CD4-positive, alpha-beta T cell treated with Interferon gamma for 1 hour (primary cell): ENCODE data around the gene C4orf51.
A peak's percentile ranks its signal among the peaks of the same experiment; 100 is the strongest.

Experiments
- DNase-seq: peaks from one replicate; pipeline ENCODE4 v3.0.0-alpha.2; 2020

C4orf51 gene

DNA sequence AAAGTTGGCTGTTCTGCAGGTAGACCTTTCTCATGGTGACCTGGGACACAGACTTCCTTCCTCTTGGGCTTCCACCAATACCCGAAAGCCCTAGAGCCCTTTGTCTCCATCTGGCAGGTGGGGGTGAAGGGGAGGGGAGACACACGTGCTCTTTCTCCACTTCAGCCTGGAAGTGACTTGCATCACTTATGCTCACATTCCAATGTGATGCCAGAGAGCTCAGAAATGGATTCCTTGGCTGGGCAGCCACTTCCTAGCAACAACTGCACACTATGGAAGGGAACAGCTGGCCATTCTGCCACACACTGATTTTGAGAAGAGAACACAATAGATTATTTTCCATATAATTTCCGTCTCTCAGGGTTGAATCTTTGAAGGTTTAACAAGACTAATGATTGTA lies 36.3 kb downstream of the C4orf51 start:
- no peak for DNase-seq

DNA sequence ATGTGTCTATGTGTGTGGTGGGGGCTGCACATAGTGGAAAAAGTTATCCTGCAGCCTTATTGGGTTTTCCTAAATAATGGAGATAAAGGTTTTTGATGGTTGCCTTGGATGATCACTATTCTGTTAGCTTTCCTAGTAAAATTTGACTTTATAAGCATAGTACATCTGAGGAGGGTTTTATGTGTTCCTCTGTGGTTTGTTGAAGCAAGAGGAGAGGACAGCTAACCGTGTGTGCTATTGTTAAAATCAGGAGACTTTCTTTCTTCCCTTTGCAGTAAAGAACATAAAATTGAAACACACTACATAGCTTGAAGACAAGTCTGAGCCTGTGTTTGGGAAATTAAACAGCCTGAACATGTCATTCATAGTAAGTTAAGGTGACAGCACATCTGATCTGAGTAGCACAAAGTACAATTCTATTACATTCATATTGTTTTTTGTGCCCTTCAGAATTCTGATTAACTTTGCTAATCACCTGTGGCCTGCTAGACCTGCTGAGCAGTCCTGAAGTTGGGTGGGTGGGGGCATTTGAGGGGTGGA lies 36.8 kb downstream of the C4orf51 start:
- DNase-seq: no peak

DNA sequence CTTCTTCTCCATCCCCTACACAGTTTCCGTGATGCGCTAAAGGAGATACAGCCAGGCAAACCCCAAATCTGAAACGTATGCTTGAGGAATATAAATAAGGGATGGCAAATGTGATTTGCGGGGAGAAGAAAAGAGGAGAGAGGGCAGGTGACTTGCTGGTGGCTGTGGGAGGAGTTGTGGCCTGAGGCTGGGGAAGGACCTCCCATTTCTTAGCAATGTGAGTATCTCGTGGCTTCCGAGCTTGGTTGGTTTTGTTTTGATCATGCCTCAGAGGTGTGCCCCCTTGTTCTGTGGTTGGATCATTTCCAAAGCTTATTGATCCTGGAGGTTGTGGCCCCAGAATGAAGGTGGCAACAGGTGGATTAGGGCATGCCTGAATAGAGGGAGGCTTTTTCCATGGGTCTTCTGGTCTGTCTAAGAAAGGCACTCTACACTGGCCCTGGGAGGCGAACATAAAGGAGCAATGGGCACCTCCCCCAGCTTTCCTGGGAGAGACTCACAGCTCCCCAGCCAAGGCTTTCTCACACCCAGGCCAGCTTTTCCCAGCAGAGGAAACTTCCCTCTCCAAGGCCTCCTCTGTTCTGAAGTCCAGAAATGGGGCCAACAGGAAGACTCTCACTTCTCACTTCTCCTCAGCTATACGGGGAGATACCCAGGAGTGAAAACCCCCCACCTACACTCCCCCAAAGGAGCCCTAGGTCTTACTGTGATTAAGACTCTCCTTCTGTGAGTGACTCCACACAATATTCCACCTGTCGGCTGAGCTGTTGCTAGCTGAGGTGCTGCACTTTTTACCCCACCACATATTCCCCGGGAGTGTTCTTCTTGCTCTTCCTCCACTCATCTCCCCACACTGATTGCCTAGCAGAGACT lies 40.0 kb downstream of the C4orf51 start:
- no peak for DNase-seq

DNA sequence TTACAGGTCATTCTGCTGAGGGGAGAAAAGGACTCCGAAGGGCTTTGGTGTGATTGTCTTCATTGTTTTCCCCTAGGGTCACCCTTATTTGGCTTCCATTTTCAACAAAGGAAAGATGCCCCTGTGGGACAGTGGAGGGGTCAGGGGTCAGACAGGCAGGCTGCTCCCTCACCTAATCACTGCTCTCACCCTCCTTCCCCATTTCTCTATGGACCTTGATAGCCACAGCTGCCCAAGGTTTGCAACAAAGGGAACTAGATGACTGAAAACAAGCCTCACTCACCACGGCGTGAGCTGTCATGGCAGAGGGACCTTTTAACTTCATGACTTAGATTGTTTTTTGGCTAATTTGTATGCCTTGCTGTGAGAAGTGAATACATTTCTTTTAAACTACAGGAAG lies 40.7 kb downstream of the C4orf51 start:
- DNase-seq: no peak

DNA sequence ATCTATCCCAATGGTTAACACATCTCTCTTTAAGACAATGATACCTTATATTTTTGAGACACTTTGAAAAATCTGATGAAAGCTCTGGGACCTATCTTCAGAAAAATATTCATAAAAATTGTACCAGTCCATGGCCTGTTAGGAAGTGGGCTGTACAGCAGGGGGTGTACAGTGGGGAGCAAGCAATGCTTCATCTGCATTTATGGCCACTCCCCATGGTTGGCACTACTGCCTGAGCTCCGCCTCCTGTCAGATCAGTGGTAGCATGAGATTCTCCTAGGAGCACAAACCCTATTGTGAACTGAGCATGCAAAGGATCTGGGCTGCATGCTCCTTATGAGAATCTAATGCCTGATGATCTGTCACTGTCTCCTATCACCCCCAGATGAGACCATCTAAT lies 42.6 kb downstream of the C4orf51 start:
- no peak for DNase-seq

DNA sequence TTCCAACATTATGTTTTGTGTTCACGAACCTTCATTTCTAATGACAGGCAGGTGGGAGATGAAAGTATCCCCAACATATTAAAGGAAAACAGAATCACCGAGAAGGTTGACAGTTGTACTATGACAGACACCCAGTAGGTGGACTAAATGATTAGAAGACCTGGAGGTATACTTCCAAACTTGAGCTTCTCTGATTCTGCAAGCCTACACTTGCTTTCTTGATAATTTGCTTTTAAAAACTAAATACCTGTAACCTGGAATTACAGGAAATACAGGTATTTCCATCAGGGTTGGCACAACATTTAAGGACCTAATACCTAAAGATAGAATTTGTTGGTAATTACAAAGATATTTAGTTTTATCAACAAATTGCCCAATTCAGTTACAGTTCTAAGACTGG lies 43.4 kb downstream of the C4orf51 start:
- no peak for DNase-seq

DNA sequence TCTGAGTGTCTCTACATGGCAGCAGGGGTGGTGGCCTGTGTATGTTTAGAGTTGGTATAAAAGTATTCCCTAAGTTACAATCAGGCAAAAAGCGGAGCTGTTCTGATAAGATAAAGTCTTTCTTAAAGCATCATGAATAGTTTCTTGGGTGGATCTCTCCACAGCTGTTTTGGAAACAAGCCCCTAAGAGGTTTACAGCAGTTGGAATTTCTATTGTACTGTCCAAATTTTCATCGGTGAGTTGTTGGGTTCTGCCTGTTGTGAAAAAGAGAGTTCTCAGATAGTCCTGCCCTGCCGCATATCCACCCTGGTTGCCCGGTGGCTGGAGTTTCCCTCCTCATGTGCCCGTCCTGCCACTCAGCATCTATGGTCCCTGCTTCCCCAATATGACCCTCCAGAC lies 50.1 kb downstream of the C4orf51 start:
- no peak for DNase-seq

DNA sequence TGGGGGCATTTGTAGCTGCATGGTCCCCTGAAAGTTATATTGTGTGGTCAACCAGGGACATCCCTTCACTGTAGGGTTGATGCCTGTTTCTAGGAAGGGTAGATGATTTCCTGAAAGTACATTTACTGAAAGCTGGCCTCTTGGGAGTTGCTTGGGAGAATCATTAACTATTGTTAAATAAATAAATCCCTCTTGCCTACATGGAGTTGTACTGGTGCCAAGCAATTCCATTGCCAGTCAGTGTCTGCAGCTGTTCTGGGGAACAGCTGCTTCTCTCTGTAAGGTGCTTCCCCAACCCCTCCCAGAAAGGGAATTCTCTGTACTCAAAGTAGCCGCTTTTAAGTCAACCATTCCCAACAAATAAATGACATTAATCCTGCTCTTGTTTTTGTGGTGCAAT lies 51.1 kb downstream of the C4orf51 start:
- DNase-seq: no peak

DNA sequence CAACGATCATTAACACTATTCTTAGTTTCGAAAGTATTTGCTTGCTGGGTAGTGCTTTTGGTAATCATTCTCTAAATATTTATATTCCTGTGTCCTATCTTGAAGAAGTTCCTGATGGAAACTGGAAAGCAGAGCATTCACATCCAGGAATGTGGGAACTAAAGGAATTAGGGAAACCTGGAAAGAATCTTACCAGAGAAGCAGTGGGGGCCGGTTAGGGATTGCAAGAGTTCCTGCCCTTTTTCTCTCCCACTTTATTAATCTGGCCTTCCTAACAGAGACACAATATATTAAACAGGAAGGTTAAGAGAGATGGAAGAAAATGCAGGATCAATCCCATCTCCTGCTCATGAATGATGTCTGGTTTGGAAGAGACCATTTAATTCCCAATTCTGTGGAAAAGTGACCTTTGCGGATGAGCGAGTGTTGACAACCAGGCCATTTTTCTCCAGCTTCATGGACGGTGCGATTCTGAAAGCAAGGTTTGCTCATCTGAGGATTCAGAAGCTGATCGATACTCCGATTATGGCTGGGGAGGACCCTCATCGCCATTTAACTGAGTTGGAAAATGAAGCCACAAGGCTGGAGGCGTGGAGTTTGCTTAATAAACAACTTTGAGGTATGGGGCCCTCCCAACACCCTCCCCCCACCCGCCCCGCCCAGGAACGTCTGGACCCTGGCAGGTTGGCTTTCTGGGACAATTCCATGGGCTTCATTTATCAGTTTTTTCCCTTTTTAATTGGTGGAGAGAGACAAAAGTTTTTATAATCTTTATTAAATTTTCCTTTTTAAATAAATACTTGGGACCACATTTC lies 52.3 kb downstream of the C4orf51 start:
- no peak for DNase-seq

DNA sequence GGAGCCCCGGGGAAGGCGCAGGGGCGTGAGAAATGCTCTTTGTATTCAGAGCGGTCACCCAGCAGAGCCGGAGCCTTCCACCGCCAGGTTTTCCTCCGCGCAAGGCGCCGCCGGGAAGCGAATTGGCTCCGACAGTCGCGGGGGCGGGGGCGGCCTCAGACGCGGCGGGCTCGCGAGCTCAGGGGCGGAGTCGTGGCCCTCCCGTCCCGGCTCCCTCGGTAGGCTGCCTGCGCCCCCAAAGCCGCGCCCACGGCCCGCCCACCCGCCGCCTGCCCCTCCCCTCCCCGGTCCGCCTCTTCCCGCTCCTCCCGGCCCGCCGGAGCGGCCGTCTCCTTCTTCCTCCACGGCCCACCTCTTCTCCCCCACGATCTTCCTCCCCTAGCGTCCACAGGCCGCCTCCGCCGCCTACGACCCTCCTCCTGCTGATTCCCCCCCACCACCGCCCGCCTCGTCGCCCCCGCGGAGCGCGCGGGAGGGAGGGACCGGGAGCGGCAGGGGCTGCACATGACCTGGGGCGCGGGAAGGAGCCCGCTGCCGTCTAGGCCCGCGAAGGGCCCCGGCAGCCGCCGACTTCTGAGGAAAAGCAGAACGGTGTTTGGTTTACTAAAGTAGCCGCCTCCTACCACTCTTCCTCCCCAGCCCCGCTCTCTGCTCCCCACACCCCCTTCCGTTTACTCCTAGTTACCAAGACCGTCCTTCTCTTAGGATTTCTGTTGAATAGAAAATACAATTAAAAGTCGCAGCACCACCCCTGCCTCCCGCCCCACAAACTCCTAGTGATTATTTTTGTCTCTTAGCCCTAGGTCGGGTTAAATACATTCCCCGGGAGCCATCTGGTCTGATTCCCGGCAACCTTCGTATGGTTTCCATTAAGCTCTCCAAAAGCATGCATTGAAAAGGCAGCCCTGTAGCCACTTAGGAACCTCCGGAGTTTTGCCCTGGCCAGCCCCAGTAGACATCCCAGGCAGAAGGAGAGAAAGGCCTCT lies 53.2 kb downstream of the C4orf51 start:
- DNase-seq: peak; percentile 79

DNA sequence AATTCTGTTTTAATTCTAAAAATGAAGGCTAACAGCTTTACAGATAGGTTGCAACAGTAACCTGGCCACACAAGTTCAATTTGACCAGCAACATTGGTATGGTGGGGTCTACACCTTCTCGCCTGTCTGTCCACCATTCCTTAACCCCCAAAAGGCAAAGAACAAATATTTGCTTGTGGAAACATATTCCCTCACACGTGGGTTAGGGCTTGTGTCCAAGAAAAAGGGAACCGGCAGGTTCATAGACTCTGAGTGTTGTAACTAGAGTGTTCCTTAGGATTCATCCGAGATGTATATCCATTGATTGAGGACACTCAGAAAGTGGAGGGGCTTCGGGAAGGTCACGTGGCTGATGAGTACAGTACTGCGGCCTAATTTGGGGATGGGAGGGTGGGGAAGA lies 54.1 kb downstream of the C4orf51 start:
- DNase-seq: no peak

DNA sequence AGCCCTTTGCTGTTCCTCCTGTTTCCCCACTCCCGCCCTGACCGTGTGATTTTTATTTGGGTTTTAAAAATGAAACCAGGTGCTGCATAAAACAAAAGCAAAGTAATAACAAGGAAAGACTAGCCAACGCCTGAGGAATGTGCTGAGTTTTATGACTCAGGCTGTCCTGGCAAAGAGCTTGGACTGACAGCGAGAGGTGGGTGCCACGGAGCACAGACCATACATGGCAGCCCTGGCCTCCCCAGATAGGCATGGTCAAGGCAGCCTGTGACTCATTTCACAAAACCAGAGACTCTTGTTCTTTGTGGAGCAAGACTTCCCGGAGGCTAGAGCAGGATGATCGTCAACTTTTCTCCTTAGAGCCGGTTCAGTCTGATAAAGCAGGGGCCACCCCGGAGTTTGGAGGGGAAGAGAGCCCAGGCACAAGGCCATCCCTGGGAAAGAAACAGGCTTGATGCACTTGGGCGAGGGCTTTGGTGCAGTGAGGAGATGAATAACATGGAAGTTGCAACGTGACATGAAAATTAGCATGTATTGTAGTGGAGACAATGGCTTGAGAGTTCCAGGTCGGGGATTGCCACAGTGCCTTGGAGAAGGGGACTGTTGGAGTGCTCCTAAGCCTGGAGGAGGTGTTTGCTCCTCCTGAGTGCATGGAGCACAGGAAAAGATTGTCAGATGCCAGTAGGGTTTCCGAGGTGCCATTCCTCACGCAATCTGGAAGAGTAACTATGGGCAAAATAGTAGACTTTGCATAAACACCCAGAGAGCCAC lies 54.8 kb downstream of the C4orf51 start:
- DNase-seq: no peak

DNA sequence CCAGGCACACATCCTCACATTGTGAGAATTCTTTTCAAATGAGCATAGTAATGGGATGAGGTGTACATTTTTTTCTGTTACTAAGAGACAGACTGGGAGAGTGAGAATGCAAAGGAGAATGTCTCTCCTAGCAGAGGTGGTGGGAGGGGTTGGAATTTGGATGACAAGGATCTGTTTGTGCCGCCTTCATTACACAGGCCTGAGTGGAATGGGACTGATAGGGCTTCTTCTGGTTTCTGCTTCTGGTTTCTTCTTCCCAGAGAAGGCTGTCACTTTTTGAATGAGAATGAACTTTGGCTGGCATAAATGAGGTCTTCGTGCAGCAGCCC lies 55.4 kb downstream of the C4orf51 start:
- no peak for DNase-seq

DNA sequence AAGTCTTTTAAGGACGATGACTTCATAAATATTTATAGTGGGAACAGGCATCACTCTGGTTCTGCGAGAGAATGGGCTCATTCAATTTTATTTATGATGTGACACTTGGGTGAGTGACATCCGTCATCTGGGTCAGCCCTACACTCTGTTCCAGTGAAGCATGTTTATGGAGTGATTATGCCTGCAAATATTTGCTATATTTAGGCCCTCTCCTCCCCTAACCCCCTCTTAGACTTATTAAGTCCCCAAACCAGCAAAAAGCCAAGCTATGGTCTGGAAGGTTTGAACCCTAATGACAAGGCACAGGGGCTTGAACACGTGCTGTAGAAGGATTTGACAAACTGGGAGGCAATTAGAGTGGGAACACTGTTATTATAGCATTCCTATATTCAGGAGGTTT lies 55.9 kb downstream of the C4orf51 start:
- DNase-seq: no peak

DNA sequence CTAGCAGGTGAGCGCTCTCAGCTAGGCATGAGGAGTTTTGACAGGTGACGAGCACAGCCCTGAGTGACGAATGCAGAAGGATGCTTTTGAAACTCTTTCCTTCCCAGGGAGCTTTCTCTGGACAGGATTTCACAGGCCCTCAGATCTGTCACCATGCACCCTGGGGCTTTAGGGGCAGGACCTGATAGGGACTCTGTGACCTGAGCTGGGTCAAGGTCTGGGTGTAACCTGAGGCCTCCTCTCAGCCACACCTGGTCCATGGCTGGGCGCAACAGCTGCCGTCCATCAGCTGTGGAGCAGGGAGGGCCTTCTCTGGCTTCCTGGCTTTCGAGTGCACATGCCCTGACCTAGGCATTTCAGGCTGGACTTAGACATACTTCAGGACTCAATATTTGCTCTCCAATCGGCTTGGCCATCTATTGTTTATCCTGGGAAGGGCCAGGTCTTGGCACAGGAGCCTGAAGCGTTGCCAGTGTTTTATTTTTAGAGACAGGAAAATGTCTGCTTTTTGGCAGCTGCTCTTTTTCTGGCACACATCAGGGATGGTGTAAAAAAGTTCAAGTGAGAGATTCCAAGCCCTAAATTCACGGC lies 56.4 kb downstream of the C4orf51 start:
- DNase-seq: no peak

DNA sequence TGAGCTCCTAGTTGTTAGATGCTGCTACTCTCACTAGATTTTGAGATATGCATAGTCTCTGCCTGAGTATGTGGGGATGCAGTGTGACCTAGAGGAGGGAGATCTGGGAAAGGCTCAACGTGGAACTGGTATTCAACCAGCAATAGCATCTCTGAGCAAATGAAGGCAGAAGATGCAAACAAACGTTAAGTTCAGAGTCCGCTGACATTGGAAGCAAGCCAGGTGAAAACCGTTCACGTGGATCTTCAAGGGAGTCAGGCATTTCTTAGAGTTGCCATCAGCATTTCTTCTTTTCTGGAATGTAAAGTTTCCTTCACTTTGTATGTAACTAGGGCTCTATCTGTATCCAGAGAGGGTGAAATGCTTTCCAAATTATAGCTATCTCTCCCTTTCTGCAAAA lies 59.9 kb downstream of the C4orf51 start:
- no peak for DNase-seq

DNA sequence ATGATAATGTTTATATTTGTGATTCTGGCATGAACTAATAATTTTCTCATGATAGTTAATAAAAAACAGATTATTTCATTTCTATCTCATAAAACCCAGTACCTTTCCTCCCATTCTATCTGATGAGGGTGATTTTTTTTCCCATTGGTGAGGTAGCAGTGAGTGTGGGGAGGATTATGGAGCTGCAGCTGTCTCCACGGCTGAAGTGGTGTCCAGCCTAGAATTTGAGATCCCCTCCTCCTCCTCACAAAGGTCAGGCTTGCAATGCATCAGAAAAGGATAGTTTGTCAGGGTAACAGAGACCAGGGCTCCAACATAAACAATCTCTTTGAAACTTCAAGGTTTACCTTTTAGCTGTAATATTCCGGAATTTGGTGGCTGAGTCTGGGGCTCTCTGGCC lies 60.9 kb downstream of the C4orf51 start:
- no peak for DNase-seq

DNA sequence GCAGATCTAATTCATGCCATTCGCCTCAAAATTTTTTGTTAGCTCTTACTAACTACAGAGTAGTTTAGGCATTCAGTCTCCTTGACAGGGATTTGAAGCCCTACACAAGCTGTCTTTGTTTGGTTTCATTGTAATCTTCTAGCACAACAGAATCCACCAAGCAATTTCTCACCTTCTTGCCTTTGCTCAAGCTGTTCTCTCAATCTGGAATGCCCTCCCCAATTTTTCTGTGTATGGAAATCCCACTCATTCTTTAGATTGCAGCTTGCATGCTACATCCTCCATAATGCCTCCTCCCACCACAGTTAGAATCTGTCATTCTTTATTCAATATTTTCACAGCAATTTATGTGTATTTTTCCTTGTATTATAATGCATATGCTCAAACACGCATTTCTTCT lies 63.7 kb downstream of the C4orf51 start:
- DNase-seq: no peak

DNA sequence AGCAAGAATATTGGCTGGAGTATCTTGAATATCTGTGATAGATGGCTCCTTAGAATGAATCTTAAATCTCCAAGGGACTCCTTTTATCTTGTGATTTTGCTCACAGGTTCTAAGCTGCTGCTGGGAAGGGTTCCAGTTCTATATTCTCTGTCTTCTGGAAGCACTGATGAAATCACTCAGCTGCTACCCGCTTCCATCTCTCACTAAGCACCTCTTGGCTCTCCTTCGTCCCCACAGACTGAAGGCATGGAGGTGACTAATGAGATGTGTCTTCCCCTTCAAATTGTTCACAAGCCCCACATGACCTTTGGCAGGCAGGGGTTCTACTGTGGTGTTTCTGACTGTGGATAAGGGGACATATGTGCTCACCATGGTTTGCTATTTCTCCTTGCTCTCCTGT lies 75.9 kb downstream of the C4orf51 start:
- DNase-seq: no peak

DNA sequence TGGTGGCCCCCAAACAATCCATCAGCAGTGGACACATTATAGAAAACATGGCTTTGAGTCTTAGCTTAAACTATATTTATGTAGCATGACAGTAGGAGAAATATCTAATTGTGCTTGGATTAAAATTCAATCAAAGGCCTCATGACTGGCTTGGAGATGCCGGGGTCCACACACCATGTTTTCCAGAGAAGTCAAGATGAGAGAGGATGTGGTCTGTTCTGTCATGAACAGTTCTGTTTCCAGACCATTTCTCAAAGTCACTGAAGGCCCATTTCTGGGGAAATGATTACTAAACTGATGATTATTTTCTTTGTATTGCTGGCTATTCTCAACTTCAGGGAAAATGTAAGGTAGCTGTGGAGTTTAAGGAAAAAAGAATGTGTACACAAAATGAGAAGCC lies 76.3 kb downstream of the C4orf51 start:
- no peak for DNase-seq

DNA sequence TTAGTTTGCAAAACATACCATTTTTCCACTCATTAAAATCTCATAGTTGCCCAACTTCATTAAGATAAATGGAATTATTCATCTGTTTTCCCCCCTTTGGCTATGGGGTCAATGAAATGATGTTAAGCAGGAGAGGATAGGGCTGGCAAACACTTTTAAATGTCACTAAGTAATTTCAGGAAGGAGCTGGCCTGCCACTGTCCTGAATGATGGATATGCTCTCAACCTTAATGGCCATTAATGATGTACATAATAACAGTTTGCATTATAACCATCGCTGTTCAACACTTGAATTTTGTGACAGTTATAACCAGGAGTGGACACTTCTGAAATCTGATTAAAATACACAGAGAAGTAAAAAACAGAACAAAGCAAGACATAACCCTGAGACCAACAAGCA lies 77.2 kb downstream of the C4orf51 start:
- DNase-seq: no peak

DNA sequence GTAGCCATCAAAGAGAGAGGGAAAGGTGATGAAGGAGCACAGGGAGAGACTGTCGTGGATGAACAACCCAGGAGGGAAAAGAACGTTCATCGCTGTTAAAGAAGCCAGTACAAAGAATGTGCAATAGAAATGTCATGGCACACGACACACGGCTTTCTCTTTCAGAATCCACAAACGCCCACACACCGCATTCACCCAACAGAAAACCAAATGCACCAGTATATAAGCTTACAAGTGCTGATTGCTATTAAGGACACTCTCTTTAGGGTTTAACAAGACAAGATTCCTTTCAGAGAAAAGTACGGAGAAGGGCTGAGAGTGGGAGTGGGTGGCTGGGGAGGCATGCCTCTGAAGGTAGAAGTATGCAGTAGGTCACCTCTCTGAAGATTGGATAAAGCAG lies 80.2 kb downstream of the C4orf51 start:
- no peak for DNase-seq
